K562 (cell line): ENCODE data around the gene KNSTRN. TPM values are rescaled to one million over a fixed set of nuclear protein-coding genes. Genes with fewer than 3 reads are reported as not detected.

Source experiments
- BACH1 ChIP-seq: fragments of 200-800 bp; sonication (Bioruptor generic); IDR thresholded peaks from 2 replicates; pipeline ENCODE4 v1.6.1; 2016; ENCODE audit warnings: missing genetic modification characterization, missing compliant biosample characterization
- CBX3 ChIP-seq, 2 experiments: IDR thresholded peaks; 1 replicate in 1 of 2; 2 replicates in 1 of 2; pipeline ENCODE4 v1.6.1; 2012; ENCODE audit warnings: inconsistent platforms in 2 of 2, low read length in 2 of 2, borderline replicate concordance in 1 of 2, control low read depth in 1 of 2
- CHD1 ChIP-seq: fragments of 200-600 bp; sonication (generic); IDR thresholded peaks from one replicate; pipeline ENCODE4 v1.6.1; 2012; ENCODE audit warnings: mild to moderate bottlenecking, moderate library complexity, low read length, inconsistent platforms
- HDGF ChIP-seq: fragments of 450-650 bp; IDR thresholded peaks from 2 replicates; pipeline ENCODE4 v1.6.1; 2016
- HOXB6 ChIP-seq: fragments of 250-450 bp; sonication (Bioruptor Pico); IDR thresholded peaks from 2 replicates; pipeline ENCODE4 v1.5.1; 2022; ENCODE audit warnings: mild to moderate bottlenecking, borderline replicate concordance
- MAFK ChIP-seq: IDR thresholded peaks from 2 replicates; pipeline ENCODE4 v1.6.1; 2011; ENCODE audit warnings: low read length, improper control_type of control experiment
- RNF2 ChIP-seq: sonication (generic); IDR thresholded peaks from 2 replicates; pipeline ENCODE4 v1.6.1; 2016
- SETDB1 ChIP-seq: IDR thresholded peaks from one replicate; pipeline ENCODE4 v1.6.1; 2012; ENCODE audit warnings: low read length, control low read depth, inconsistent platforms
- SMARCE1 ChIP-seq: fragments of 450-650 bp; IDR thresholded peaks from 2 replicates; pipeline ENCODE4 v1.7.1; 2016; ENCODE audit warnings: mild to moderate bottlenecking
- STAT5B ChIP-seq: fragments of 250-450 bp; sonication (Bioruptor Pico); IDR thresholded peaks from 2 replicates; pipeline ENCODE4 v1.8.0; 2021; ENCODE audit warnings: mild to moderate bottlenecking, inconsistent platforms
- TAF1 ChIP-seq: IDR thresholded peaks from 2 replicates; pipeline ENCODE4 v1.6.1; 2011; ENCODE audit warnings: mild to moderate bottlenecking, low read length, moderate library complexity; ENCODE audit not compliant: insufficient read depth, control insufficient read depth, severe bottlenecking; ENCODE audit errors: extremely low read depth
- TEAD4 ChIP-seq, 2 experiments: sonication (generic) in 1 of 2; formaldehyde crosslinking in 1 of 2; IDR thresholded peaks; 2 replicates each; pipeline versions ENCODE4 v1.6.1 to v1.8.0; 2012 to 2022; ENCODE audit warnings: borderline replicate concordance in 1 of 2, inconsistent platforms in 1 of 2, low read length in 1 of 2, mild to moderate bottlenecking in 1 of 2, missing genetic modification reagents in 1 of 2
- YY1 ChIP-seq, 3 experiments: IDR thresholded peaks; 2 replicates each; pipeline ENCODE4 v1.6.1; 2011; ENCODE audit warnings: low read length in 2 of 3, mild to moderate bottlenecking in 2 of 3, moderate library complexity in 2 of 3, borderline replicate concordance in 1 of 3, control low read depth in 1 of 3, low read depth in 1 of 3; ENCODE audit not compliant: insufficient read depth in 3 of 3, insufficient replicate concordance in 2 of 3, control insufficient read depth in 1 of 3, insufficient read length in 1 of 3; ENCODE audit errors: extremely low read depth in 1 of 3
- ZNF311 ChIP-seq: fragments of 250-450 bp; sonication (Bioruptor Pico); IDR thresholded peaks from 2 replicates; pipeline ENCODE4 v1.4.0; 2020; ENCODE audit warnings: mild to moderate bottlenecking, moderate library complexity
- ZNF589 ChIP-seq: fragments of 200-800 bp; sonication (Bioruptor generic); IDR thresholded peaks from 2 replicates; pipeline ENCODE4 v1.6.1; 2016; ENCODE audit warnings: low read depth, missing genetic modification characterization, missing compliant biosample characterization
- ZNF79 ChIP-seq: fragments of 250-450 bp; sonication (Bioruptor Pico); IDR thresholded peaks from 2 replicates; pipeline ENCODE4 v1.4.0; 2020; ENCODE audit warnings: low read depth, mild to moderate bottlenecking, moderate library complexity
- polyA plus RNA-seq, 8 experiments: library from polyadenylated mRNA; depleted of rRNA in 4 of 8; stranded (reverse) in 5 of 8; unstranded in 3 of 8; fragments of >200 nt; fragmentation: Nextera tagmentation in 2 of 8; fragmentation: Illumina TruSeq in 1 of 8; extraction: Ambion mirVana in 2 of 8; extraction: Trizol in 1 of 8; gene quantifications; 2 replicates each; pipeline versions ENCODE4 v1.2.1 to v1.2.3, GENCODE V29; 2011 to 2014; ENCODE audit warnings: inconsistent platforms in 1 of 8, missing spikeins in 1 of 8
- total RNA-seq, 7 experiments: library from RNA; depleted of rRNA in 6 of 7; stranded (reverse); fragments of >200 nt in 6 of 7; fragmentation: Illumina TruSeq in 2 of 7; extraction: Trizol in 2 of 7; gene quantifications; 2 replicates each; pipeline versions ENCODE4 v1.2.1 to v1.2.3, GENCODE V29; 2011 to 2021; ENCODE audit warnings: low replicate concordance in 1 of 7
- TF ChIP-seq, protein P1 (sequence below): fragments of 450-650 bp; IDR thresholded peaks from 2 replicates; pipeline ENCODE4 v1.6.1; 2016; ENCODE audit warnings: low read depth
- TF ChIP-seq, protein P2 (sequence below): fragments of 250-450 bp; sonication (Bioruptor Pico); IDR thresholded peaks from 2 replicates; pipeline ENCODE4 v1.8.0; 2022; ENCODE audit warnings: moderate library complexity, mild to moderate bottlenecking, inconsistent platforms

Gene KNSTRN
- total and polyA plus RNA-seq, 9 of the 15 experiments (the other 6 are each of a cell fraction or from before 2014, with no cell fraction given), result 48.7 to 88.2 (median 66.3) TPM

DNA sequence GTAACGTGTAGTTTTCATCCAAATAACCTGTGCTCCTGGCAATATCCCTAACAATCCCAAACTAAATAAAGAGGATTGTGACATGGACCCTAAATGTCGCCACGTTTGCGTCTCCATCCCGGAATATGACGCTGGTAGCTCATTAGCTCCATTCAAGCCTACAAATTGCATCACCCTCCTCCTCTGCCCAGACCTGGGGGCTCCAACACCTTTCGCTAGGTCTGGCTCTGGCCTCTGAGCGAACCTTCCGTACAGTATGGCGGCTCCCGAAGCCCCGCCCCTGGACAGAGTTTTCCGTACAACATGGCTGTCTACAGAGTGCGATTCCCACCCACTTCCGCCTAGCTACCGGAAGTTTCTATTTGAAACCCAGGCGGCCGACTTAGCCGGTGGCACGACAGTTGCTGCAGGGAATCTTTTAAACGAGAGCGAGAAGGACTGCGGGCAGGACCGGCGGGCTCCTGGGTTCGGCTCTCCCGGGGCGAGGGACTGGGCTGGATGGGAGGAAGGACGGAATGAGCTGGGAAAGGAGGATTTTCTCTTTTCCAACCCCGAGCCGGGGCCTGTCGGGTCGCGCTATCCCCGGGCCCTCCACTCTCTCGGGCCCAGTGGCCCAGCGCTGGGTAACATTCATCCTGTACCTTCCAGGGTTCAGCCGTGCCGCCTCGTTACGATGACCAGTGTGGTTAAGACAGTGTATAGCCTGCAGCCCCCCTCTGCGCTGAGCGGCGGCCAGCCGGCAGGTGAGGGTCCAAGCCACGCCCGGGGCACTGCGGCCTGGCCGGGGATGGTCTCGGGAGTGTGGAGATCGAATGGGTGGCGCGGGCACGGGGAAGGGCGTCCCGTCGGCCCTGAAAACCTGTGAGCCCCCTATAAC lies at the start of gene KNSTRN (continued):
- TF ChIP-seq CHD1 (no peak), RNF2 (no peak), BACH1 (tag) (no peak; the same call in 1 of the 2 replicates), SMARCE1 (no peak), SETDB1 (no peak), MAFK (no peak), STAT5B (CRISPR knock-in tag) (no peak), YY1 (IDR thresholded peaks at IDR 0.05; ENCODE audit: borderline replicate concordance in 1 of 3, control insufficient read depth in 1 of 3, extremely low read depth in 1 of 3, insufficient read depth in 3 of 3, insufficient read length in 1 of 3, insufficient replicate concordance in 2 of 3, low read depth in 1 of 3, low read length in 2 of 3) (peak; percentile 99 to 100 (median 100)), TAF1 (peak; percentile 93), HDGF (no peak), ZNF79 (CRISPR knock-in tag) (no peak), ZNF589 (CRISPR knock-in tag) (no peak), CBX3 (IDR thresholded peaks at IDR 0.05; ENCODE audit: borderline replicate concordance in 1 of 2, low read length in 2 of 2) (no peak; a peak in 1 of 3 replicates), ZNF311 (CRISPR knock-in tag) (no peak), HOXB6 (CRISPR knock-in tag) (no peak), TEAD4 (IDR thresholded peaks at IDR 0.05; ENCODE audit: low read length) (0 out of 2 replicates have a peak, but pooled peaks have one; percentile 17), TEAD4 (CRISPR knock-in tag; IDR thresholded peaks at IDR 0.05; ENCODE audit: borderline replicate concordance) (no peak)
- TF ChIP-seq, protein P1, sequence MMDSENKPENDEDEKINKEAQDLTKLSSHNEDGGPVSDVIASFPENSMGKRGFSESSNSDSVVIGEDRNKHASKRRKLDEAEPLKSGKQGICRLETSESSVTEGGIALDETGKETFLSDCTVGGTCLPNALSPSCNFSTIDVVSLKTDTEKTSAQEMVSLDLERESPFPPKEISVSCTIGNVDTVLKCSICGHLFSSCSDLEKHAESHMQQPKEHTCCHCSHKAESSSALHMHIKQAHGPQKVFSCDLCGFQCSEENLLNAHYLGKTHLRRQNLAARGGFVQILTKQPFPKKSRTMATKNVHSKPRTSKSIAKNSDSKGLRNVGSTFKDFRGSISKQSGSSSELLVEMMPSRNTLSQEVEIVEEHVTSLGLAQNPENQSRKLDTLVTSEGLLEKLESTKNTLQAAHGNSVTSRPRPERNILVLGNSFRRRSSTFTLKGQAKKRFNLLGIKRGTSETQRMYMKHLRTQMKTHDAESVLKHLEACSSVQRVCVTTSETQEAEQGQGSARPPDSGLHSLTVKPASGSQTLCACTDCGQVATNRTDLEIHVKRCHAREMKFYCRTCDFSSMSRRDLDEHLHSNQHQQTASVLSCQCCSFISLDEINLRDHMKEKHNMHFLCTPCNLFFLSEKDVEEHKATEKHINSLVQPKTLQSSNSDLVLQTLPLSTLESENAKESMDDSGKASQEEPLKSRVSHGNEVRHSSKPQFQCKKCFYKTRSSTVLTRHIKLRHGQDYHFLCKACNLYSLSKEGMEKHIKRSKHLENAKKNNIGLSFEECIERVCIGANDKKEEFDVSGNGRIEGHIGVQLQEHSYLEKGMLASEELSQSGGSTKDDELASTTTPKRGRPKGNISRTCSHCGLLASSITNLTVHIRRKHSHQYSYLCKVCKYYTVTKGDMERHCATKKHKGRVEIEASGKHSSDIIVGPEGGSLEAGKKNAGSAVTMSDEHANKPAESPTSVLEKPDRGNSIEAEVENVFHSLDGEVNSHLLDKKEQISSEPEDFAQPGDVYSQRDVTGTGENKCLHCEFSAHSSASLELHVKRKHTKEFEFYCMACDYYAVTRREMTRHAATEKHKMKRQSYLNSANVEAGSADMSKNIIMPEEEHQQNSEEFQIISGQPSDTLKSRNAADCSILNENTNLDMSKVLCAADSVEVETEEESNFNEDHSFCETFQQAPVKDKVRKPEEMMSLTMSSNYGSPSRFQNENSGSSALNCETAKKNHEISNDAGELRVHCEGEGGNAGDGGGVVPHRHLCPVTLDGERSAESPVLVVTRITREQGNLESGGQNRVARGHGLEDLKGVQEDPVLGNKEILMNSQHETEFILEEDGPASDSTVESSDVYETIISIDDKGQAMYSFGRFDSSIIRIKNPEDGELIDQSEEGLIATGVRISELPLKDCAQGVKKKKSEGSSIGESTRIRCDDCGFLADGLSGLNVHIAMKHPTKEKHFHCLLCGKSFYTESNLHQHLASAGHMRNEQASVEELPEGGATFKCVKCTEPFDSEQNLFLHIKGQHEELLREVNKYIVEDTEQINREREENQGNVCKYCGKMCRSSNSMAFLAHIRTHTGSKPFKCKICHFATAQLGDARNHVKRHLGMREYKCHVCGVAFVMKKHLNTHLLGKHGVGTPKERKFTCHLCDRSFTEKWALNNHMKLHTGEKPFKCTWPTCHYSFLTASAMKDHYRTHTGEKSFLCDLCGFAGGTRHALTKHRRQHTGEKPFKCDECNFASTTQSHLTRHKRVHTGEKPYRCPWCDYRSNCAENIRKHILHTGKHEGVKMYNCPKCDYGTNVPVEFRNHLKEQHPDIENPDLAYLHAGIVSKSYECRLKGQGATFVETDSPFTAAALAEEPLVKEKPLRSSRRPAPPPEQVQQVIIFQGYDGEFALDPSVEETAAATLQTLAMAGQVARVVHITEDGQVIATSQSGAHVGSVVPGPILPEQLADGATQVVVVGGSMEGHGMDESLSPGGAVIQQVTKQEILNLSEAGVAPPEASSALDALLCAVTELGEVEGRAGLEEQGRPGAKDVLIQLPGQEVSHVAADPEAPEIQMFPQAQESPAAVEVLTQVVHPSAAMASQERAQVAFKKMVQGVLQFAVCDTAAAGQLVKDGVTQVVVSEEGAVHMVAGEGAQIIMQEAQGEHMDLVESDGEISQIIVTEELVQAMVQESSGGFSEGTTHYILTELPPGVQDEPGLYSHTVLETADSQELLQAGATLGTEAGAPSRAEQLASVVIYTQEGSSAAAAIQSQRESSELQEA, result no peak
- TF ChIP-seq, protein P2, sequence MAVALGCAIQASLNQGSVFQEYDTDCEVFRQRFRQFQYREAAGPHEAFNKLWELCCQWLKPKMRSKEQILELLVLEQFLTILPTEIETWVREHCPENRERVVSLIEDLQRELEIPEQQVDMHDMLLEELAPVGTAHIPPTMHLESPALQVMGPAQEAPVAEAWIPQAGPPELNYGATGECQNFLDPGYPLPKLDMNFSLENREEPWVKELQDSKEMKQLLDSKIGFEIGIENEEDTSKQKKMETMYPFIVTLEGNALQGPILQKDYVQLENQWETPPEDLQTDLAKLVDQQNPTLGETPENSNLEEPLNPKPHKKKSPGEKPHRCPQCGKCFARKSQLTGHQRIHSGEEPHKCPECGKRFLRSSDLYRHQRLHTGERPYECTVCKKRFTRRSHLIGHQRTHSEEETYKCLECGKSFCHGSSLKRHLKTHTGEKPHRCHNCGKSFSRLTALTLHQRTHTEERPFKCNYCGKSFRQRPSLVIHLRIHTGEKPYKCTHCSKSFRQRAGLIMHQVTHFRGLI, result no peak
